NB4 (cell line): ENCODE results near the gene SLC22A23.

Experiments
- DNase-seq: peaks from one replicate; pipeline ENCODE4 v3.0.0; 2010; ENCODE audit warnings: low read depth
- H3K4me3 ChIP-seq: one replicate; pipeline ENCODE4 v1.5.1; 2011; ENCODE audit warnings: mild to moderate bottlenecking, low read depth, low read length, moderate library complexity
- MAX ChIP-seq: IDR thresholded peaks from 2 replicates; pipeline ENCODE4 v1.6.1; 2011; ENCODE audit warnings: low read depth, low read length
- MYC ChIP-seq: IDR thresholded peaks from 2 replicates; pipeline ENCODE4 v1.6.1; 2011; ENCODE audit warnings: low read depth, low read length
- POLR2A ChIP-seq: IDR thresholded peaks from 2 replicates; pipeline ENCODE4 v1.6.1; 2011; ENCODE audit warnings: mild to moderate bottlenecking; ENCODE audit not compliant: insufficient read length; ENCODE audit errors: extremely low read depth
- TF ChIP-seq, protein P1 (sequence below): IDR thresholded peaks from one replicate; pipeline ENCODE4 v1.5.1; 2012; ENCODE audit warnings: low read depth, low read length

Gene SLC22A23

GRCh38 chr6:3310051-3310448 is 146.8 kb downstream of the SLC22A23 start:
- H3K4me3 ChIP-seq, result no peak overlapping the region
- DNase-seq, result no peak
- no peak for TF ChIP-seq MYC
- TF ChIP-seq POLR2A, result no peak
- TF ChIP-seq, protein P1, sequence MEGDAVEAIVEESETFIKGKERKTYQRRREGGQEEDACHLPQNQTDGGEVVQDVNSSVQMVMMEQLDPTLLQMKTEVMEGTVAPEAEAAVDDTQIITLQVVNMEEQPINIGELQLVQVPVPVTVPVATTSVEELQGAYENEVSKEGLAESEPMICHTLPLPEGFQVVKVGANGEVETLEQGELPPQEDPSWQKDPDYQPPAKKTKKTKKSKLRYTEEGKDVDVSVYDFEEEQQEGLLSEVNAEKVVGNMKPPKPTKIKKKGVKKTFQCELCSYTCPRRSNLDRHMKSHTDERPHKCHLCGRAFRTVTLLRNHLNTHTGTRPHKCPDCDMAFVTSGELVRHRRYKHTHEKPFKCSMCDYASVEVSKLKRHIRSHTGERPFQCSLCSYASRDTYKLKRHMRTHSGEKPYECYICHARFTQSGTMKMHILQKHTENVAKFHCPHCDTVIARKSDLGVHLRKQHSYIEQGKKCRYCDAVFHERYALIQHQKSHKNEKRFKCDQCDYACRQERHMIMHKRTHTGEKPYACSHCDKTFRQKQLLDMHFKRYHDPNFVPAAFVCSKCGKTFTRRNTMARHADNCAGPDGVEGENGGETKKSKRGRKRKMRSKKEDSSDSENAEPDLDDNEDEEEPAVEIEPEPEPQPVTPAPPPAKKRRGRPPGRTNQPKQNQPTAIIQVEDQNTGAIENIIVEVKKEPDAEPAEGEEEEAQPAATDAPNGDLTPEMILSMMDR, result no peak
- TF ChIP-seq MAX, result no peak

- no peak for TF ChIP-seq MAX
- no peak for TF ChIP-seq POLR2A
- DNase-seq, result no peak
These were observed 147.3 kb downstream of the SLC22A23 start for GRCh38 chr6:3309391-3310050.

GRCh38 chr6:3308106-3308505 is 148.7 kb downstream of the SLC22A23 start:
- H3K4me3 ChIP-seq, result no peak overlapping the region
- TF ChIP-seq MYC (no peak), POLR2A (no peak), MAX (no peak)
- TF ChIP-seq, protein P1, result no peak
- no peak for DNase-seq

More at GRCh38 chr6:3309391-3310050, 147.3 kb downstream of the SLC22A23 start:
- no peak overlapping the region for H3K4me3 ChIP-seq

DNA sequence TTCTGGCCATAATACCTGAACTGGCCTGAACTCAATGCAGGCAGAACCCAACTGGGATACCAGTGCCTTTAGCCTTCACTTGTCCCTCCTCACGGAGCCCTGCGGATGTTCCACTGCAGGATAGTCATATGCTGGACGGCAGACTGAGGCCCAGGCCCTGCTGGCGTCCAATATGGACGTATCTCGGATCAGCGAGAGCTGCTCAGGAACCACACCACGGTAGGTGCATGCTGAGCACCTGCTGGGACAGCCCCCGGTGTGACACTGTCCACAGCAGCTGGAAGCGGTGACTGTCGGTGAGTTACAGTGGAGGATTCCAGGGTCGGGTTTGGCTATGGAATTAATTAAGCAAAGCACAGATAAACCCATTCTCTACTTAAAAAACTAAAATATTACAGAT is 149.4 kb downstream of the SLC22A23 start:
- no peak for DNase-seq
- no peak overlapping the region for H3K4me3 ChIP-seq
- no peak for TF ChIP-seq MYC
- TF ChIP-seq, protein P1, result no peak
- no peak for TF ChIP-seq POLR2A
- no peak for TF ChIP-seq MAX

- no peak for DNase-seq
- TF ChIP-seq MAX (no peak), POLR2A (no peak), MYC (no peak)
- TF ChIP-seq, protein P1, result no peak
- H3K4me3 ChIP-seq, result no peak overlapping the region
These were observed 150.0 kb downstream of the SLC22A23 start for GRCh38 chr6:3306848-3307247.

GRCh38 chr6:3305831-3306230 is 151.0 kb downstream of the SLC22A23 start:
- no peak for DNase-seq
- TF ChIP-seq, protein P1, result no peak
- no peak for TF ChIP-seq MAX
- no peak for TF ChIP-seq MYC
- no peak for TF ChIP-seq POLR2A
- H3K4me3 ChIP-seq, result no peak overlapping the region
